HG03439 (cell line): Measurements from ENCODE around the gene HAX1.
"Not testable (repeated sequence)": the region's sequence is repeated elsewhere in the genome, so short reads cannot be mapped to it uniquely, and the experiment has no call there.

Source experiments
- ATAC-seq: cut with Tn5 transposase; IDR thresholded peaks from one replicate; pipeline ENCODE4 v1.9.1; 2021; ENCODE audit warnings: mild to moderate bottlenecking, moderate library complexity; ENCODE audit not compliant: unreplicated experiment

The HAX1 gene

GRCh38 chr1:154272999-154273563 is 652 bp downstream of the HAX1 start:
- ATAC-seq, result no peak

GRCh38 chr1:154276797-154277196 is 4.4 kb downstream of the HAX1 start:
- no peak for ATAC-seq

- ATAC-seq, result not testable (repeated sequence)
These were observed 15.2 kb downstream of the HAX1 start for GRCh38 chr1:154287591-154287990.

GRCh38 chr1:154288661-154289060 is 16.2 kb downstream of the HAX1 start:
- no peak for ATAC-seq

- ATAC-seq, result no peak
These were observed 18.5 kb downstream of the HAX1 start for GRCh38 chr1:154290921-154291320.

GRCh38 chr1:154295408-154296235 is 23.2 kb downstream of the HAX1 start:
- no peak for ATAC-seq

- ATAC-seq, result no peak
These were observed 29.2 kb downstream of the HAX1 start for GRCh38 chr1:154301582-154301981.

GRCh38 chr1:154304664-154305337 is 32.4 kb downstream of the HAX1 start:
- ATAC-seq, result peak; percentile 49

GRCh38 chr1:154306151-154306550 is 33.7 kb downstream of the HAX1 start:
- no peak for ATAC-seq

- not testable (repeated sequence) for ATAC-seq
These were observed 35.3 kb downstream of the HAX1 start for GRCh38 chr1:154307670-154308270.

- ATAC-seq, result not testable (repeated sequence)
These were observed 36.7 kb downstream of the HAX1 start for GRCh38 chr1:154309136-154309535.

- not testable (repeated sequence) for ATAC-seq
These were observed 40.0 kb downstream of the HAX1 start for GRCh38 chr1:154312229-154313065.

- no peak for ATAC-seq
These were observed 40.6 kb downstream of the HAX1 start for GRCh38 chr1:154313066-154313356.

GRCh38 chr1:154314226-154314625 is 41.8 kb downstream of the HAX1 start:
- not testable (repeated sequence) for ATAC-seq

GRCh38 chr1:154316704-154317103 is 44.3 kb downstream of the HAX1 start:
- ATAC-seq, result no peak

GRCh38 chr1:154318386-154318785 is 46.0 kb downstream of the HAX1 start:
- ATAC-seq, result no peak

GRCh38 chr1:154320882-154321608 is 48.6 kb downstream of the HAX1 start, which contains the start of gene AQP10:
AQP10 (plus strand) TSS chr1:154321093; CDS start chr1:154321156, 63 bp downstream.
- ATAC-seq, result no peak

GRCh38 chr1:154321609-154321934 is 49.1 kb downstream of the HAX1 start:
- ATAC-seq, result not testable (repeated sequence)

- no peak for ATAC-seq
These were observed 51.1 kb downstream of the HAX1 start for GRCh38 chr1:154323493-154323892.

- no peak for ATAC-seq
These were observed 51.8 kb downstream of the HAX1 start for GRCh38 chr1:154324241-154324640.
